Esophagus squamous epithelium (tissue), 4 donors: Measurements from ENCODE around the gene MBD3L2.

Experiments
- CTCF ChIP-seq, 6 experiments: fragments of 450-650 bp in 4 of 6; fragments of 200-600 bp in 2 of 6; sonication (generic) in 2 of 6; IDR thresholded peaks; one replicate each; pipeline ENCODE4 v1.5.1; 2016 to 2019; ENCODE audit warnings: antibody characterized with exemption in 6 of 6, mild to moderate bottlenecking in 4 of 6, moderate library complexity in 4 of 6
- POLR2A ChIP-seq, 4 donors: fragments of 450-650 bp; IDR thresholded peaks; one replicate each; pipeline ENCODE4 v1.6.1; 2017; ENCODE audit warnings: antibody characterized with exemption in 4 of 4, mild to moderate bottlenecking in 4 of 4, moderate library complexity in 3 of 4

- no peak for TF ChIP-seq CTCF (IDR thresholded peaks at IDR 0.05)
- no peak for TF ChIP-seq POLR2A (IDR thresholded peaks at IDR 0.05)
Measured at GRCh38 chr19:7063764-7064418, 14.8 kb downstream of the MBD3L2 start.
